ENCODE data around the gene CABLES1. TPM values are rescaled to one million over a fixed set of nuclear protein-coding genes. Genes with fewer than 3 reads are reported as not detected.

The CABLES1 gene
- total RNA-seq, 4 donors from 2014 or later, result 4.0 to 24.0 (median 10.2) TPM

GRCh38 chr18:23276451-23276850, 141.2 kb downstream of the CABLES1 start:
- ATAC-seq, result peak; percentile 31

GRCh38 chr18:23277399-23277798, 142.1 kb downstream of the CABLES1 start:
- H3K27me3 ChIP-seq, result no peaks in the 10 kb centered on the region
- H3K4me1 ChIP-seq, result no peaks in the 10 kb centered on the region
- H3K36me3 ChIP-seq, result no peaks in the 10 kb centered on the region
- peaks cover 0 to 12% (median 0%) of the 10 kb centered on the region in 3 donors for H3K9me3 ChIP-seq
- TF ChIP-seq POLR2AphosphoS5 (IDR thresholded peaks at IDR 0.05) (no peak), POLR2A (IDR thresholded peaks at IDR 0.05) (no peak), CTCF (IDR thresholded peaks at IDR 0.05) (no peak), EP300 (IDR thresholded peaks at IDR 0.05) (no peak)
- no peak overlapping the region for H3K4me3 ChIP-seq
- ATAC-seq, result no peak
- no peak overlapping the region for H3K27ac ChIP-seq

More at GRCh38 chr18:23276451-23276850, 141.2 kb downstream of the CABLES1 start:
- Histone ChIP-seq H3K4me3 (no peak overlapping the region), H3K27ac (no peak overlapping the region), H3K27me3 (no peaks in the 10 kb centered on the region), H3K9me3 (peaks cover 0 to 12% (median 0%) of the 10 kb centered on the region in 3 donors), H3K36me3 (no peaks in the 10 kb centered on the region), H3K4me1 (no peaks in the 10 kb centered on the region)
- TF ChIP-seq POLR2AphosphoS5 (IDR thresholded peaks at IDR 0.05) (no peak), POLR2A (IDR thresholded peaks at IDR 0.05) (no peak), CTCF (IDR thresholded peaks at IDR 0.05) (no peak), EP300 (IDR thresholded peaks at IDR 0.05) (no peak)
- 80% methylated on average over 4 of the region's 5 CpGs; no CpG with 5 or more reads in 1 of the 2 donors for WGBS, 2 donors (ENCODE audit: low coverage in 1 of 2)

DNA sequence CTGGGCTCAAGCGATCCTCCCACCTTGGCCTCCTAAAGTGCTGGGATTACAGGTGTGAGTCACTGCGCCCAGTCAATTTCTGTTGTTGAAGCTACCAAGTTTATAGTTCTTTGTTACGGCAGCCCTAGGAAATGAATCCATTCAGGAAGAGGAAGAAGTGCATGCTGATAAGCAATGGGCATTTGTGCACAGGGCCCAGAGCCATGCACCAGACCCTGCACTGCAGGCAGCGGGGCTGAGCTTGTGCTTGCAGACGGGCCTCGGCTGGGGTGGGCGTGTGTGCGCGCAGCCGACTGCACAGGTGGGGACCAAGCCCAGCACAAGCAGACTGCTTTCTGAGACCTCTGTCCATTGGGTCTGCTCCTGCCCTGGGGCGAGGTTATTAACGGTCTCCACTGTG, 144.6 kb downstream of the CABLES1 start:
- 93% methylated on average over 3 of the region's 12 CpGs; no CpG with 5 or more reads in 1 of the 2 donors for WGBS, 2 donors (ENCODE audit: low coverage in 1 of 2)
- TF ChIP-seq CTCF (IDR thresholded peaks at IDR 0.05) (no peak), POLR2A (IDR thresholded peaks at IDR 0.05) (no peak), EP300 (IDR thresholded peaks at IDR 0.05) (no peak), POLR2AphosphoS5 (IDR thresholded peaks at IDR 0.05) (no peak)
- no peaks in the 10 kb centered on the region for H3K36me3 ChIP-seq
- H3K9me3 ChIP-seq, result peaks cover 0 to 12% (median 0%) of the 10 kb centered on the region in 3 donors
- no peak overlapping the region for H3K27ac ChIP-seq
- no peak overlapping the region for H3K4me3 ChIP-seq
- H3K27me3 ChIP-seq, result no peaks in the 10 kb centered on the region
- peak; percentile 20 for ATAC-seq
- no peaks in the 10 kb centered on the region for H3K4me1 ChIP-seq

DNA sequence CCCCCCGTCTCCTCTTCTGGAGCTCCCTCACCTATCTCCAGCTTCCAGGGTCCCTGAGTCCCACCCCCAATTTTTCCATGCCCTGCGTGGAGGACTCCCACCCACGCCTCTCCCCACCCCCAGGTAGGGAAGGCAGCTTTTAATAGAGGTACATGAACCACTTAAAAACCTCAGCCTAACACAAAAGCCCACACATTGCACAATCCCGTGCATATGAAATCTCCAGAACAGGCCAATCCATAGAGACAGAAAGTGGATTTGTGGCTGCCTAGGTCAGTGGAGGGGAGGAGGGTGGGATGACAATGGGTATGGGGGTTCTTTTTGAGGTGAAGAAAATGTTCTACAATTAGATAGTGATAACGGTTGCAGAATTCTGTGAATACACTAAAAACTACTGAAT, 145.6 kb downstream of the CABLES1 start:
- 92 to 100% methylated on average over 2 to 5 of the region's 5 CpGs for WGBS, 2 donors (ENCODE audit: low coverage in 1 of 2)
- H3K4me1 ChIP-seq, result no peaks in the 10 kb centered on the region
- ATAC-seq, result no peak
- TF ChIP-seq POLR2AphosphoS5 (IDR thresholded peaks at IDR 0.05) (no peak), EP300 (IDR thresholded peaks at IDR 0.05) (no peak), POLR2A (IDR thresholded peaks at IDR 0.05) (no peak), CTCF (IDR thresholded peaks at IDR 0.05) (no peak)
- H3K27ac ChIP-seq, result no peak overlapping the region
- H3K27me3 ChIP-seq, result no peaks in the 10 kb centered on the region
- no peaks in the 10 kb centered on the region for H3K36me3 ChIP-seq
- H3K4me3 ChIP-seq, result no peak overlapping the region
- H3K9me3 ChIP-seq, result peaks cover 0 to 12% (median 0%) of the 10 kb centered on the region in 3 donors

- H3K27ac ChIP-seq, result no peak overlapping the region
- H3K36me3 ChIP-seq, result no peaks in the 10 kb centered on the region
- H3K27me3 ChIP-seq, result no peaks in the 10 kb centered on the region
- peaks cover 0 to 12% (median 0%) of the 10 kb centered on the region in 3 donors for H3K9me3 ChIP-seq
- H3K4me1 ChIP-seq, result no peaks in the 10 kb centered on the region
- H3K4me3 ChIP-seq, result no peak overlapping the region
- ATAC-seq, result no peak
- TF ChIP-seq CTCF (IDR thresholded peaks at IDR 0.05), result no peak
- no peak for TF ChIP-seq EP300 (IDR thresholded peaks at IDR 0.05)
- TF ChIP-seq POLR2A (IDR thresholded peaks at IDR 0.05), result no peak
- TF ChIP-seq POLR2AphosphoS5 (IDR thresholded peaks at IDR 0.05), result no peak
- 57 to 79% methylated on average over 7 to 8 of the region's 14 CpGs for WGBS, 2 donors (ENCODE audit: low coverage in 1 of 2)
Measured at GRCh38 chr18:23281626-23282436, 146.5 kb downstream of the CABLES1 start.

Measured in gastroesophageal sphincter (tissue), 4 donors.